Tibial nerve (tissue), 4 donors: ENCODE measurements around the gene MAPRE2. TPM values are rescaled to one million over a fixed set of nuclear protein-coding genes. Genes with fewer than 3 reads are reported as not detected.

Source experiments
- small RNA-seq: library from RNA; depleted of rRNA; stranded (forward); fragments of <200 nt; gene quantifications from one replicate; pipeline ENCODE3, GENCODE V24; 2016
- total RNA-seq, 4 donors: library from RNA; depleted of rRNA; stranded (reverse); fragments of >200 nt; gene quantifications; one replicate each; pipeline ENCODE4 v1.1.0, GENCODE V29; 2016

Gene MAPRE2
- total RNA-seq, 4 donors from 2014 or later: 18.9 to 33.3 (median 29.4) TPM

Small RNAs within 50 kb of the gene (small RNA-seq; reads per million reads assigned to genes)
- gene AC015967.2: not detected

Other genes with a start within 250 kb of the MAPRE2 start
- 10 to 100 TPM; 35.4 to 54.5 (median 43.3) TPM for gene ZNF397, start 199.6 kb downstream of the MAPRE2 start, total RNA-seq
- gene ZSCAN30, start 248.8 kb downstream of the MAPRE2 start, total RNA-seq: 10 to 100 TPM; 26.6 to 46.7 (median 32.5) TPM